NCI-H2029 (cell line): ENCODE results near the gene LOXHD1.

Experiments
- DNase-seq: peaks from one replicate; lab custom pipeline; 2025; lab: John Stamatoyannopoulos, UW

Gene LOXHD1

DNA sequence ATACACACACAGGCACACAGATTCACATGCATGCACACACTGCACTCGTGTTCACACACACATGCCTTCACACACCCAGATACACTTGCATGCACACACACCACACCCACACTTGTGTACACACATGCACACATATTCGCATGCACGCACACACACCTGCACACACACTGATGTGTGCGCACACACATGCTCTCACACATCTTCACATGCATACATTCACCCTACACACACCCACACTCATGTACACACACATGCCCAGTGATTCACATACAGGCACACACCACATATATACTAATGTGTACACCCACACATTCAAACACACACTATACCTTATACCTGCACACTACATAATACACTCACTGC lies 181.6 kb downstream of the LOXHD1 start:
- no peak for DNase-seq

DNA sequence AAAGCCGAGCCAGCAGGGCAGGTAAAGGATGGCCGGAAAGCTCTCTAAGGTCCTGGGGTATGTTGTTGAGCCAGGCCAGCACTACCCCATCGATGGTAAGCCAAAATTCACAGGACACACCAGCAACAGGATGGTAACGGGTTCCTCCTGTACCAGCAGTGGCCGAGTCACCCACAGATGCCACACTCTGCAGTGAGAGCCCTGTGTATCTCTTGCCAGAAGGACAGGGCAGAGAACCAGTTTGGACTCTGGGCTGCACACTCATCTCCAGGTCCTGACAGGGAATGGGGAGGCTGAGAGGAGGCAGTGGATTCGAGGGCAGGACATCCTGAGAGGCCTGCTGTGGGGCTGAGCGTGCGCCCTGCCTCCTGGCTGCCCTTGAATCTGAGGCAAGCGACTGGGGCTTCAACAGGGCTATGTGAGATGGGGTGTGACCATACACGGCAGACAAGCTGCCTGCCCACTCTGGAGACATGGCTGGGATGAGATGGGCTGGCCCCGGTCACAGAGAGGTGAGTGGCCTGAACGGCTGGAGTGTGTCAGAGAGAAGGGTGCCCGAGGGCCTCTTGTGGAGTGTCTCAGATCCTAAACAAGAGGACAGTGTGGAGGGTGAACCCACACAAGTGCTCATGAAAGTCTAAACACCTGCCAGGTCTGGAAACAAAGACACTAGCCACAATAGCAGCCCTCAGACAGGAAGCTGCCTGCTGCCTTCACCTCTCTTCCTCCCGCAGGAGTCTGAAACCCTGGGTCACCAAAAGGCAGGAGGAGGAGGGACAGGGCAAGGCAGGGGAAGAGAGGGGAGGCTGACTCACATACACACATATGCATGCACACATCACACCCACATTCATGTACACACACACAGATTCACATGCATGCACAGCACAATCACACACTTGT lies 182.3 kb downstream of the LOXHD1 start:
- peak; percentile 62 for DNase-seq

- DNase-seq, result no peak
Observed at GRCh38 chr18:46471809-46472498, 185.1 kb downstream of the LOXHD1 start.

DNA sequence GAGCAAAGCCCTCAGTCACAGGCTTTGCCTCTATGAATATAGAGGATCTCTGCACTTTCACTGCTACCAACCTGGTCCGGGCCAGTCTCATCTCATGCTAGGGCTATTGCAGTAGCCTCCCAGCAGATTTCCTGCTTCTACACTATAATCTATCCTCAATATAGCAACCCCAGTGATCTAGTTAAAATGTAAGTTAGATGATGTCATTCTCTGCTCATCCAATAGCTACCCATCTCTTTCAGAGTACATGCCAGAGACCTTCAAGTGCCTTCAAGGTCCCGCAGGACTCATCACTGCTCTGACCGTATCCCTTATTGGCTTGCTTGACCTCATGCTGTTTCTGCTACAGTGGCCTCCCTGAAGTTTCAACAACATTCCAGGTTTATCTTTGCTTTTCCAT lies 186.3 kb downstream of the LOXHD1 start:
- DNase-seq, result no peak

DNA sequence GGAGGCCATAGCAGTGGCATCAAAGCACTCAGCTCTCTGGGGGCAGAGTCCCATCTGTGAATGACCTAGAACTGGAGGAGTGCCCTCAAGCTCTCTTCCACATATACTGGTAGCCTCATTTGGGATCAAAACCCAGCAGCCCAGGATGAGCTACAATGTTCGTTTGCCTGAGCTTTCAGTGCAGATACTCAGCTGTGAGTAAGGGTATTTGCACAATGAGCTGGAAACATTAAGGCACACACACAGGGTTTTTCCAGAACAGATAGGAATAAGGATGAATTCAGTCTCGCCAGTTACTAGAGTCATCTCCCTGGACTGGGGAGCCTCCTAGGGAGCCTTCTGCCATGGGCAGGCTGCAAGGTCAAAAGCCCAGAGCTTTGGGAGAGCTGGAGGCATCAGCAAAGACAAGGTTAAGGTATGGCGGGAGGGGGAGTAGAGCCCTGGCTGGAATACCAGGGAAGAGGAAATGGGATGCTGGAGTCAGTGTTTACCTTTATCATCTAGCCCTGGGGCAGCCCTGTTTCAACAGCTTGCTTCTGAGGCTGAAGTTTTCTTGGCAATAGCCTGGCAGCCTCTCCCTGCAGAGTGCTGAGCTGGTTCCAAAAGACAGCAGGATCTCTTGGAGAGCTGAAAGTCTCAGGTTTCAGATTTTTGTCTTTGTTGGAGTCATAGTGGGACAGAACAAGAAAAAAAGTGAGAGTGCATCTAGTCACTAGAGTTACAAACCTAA lies 187.7 kb downstream of the LOXHD1 start:
- DNase-seq, result peak; percentile 19

DNA sequence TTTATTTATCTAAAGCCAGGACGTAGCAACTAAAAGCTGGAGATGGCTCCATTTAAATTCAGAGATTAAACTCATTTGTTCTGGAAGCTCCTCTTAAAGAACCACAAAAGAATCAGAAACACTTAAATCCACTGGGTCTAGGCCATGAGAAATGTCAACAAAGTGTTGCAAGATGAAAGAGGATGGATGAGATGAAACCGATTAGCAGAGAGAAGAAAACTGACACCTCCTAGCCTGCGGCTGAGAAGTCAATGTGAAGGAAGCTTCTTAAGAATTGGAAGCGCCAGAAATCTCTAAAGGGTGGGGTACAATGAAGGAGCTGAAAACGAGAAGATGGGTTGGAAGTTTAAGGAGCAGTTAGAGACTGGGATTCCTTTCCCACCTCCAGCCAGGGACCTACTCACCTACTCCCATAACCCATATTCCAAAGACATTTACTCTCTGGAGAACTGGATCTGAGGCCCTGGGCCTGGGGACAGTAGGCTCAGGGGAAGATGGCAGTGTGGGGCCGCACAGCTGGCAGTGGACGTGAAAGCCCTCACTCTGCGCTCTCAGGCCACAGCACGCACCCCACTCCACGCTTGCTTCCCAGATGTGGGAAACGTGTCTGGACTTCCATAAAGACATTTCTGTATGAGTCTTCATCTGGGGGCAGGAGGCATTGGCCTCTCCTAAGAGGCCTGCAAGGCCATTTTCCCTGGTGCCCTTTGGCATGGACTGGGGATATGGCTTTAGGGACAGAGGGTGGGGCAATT lies 188.4 kb downstream of the LOXHD1 start:
- no peak for DNase-seq

DNA sequence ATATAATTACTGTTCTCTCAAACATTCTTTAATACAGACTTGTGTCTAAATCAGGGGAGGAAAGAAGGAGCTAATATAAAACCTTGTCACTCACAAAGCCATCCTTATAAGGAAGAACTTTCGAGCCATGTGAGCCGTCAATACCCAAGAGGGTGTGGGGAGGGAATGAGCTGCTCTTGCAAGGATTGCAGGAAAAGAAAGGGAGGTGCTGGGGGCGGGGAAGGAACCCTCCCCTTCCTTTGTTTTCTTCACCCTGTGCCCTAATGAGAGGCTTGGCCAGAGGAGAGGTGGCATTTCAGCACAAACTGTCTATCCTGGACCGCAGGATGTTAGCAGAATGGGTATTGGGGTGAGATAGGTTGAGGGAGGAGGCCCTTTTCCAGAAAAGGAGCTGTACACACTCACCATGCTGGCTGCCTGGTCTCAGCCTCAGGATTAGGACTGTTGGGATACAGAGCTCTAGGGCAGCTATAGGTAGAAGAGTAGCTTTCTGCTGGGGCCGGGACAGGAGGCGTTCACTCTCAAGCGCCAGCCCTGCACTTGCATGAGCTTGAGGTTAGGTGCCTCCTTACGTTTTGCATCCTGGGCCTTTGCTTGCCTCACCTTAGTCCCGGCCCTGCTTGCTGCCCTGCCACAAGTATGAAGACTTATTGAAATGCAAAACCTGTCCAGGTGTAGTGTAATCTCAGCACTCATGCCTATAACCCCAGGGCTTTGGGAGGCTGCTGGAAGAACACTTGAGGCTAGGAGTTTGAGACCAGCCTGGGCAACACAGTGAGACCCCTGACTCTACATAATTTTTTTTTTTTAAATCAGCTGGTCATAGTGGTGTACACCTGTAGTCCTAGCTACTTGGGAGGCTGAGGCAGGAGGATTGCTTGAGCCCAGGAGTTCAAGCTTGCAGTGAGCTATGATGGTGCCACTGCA lies 190.5 kb downstream of the LOXHD1 start:
- DNase-seq, result no peak

GRCh38 chr18:46464926-46465655 lies 191.9 kb downstream of the LOXHD1 start:
- no peak for DNase-seq

- DNase-seq, result no peak
Observed at GRCh38 chr18:46462523-46462922, 194.5 kb downstream of the LOXHD1 start.

- DNase-seq, result no peak
Observed at GRCh38 chr18:46461993-46462392, 195.0 kb downstream of the LOXHD1 start.

GRCh38 chr18:46460754-46461153 lies 196.3 kb downstream of the LOXHD1 start:
- DNase-seq, result no peak

DNA sequence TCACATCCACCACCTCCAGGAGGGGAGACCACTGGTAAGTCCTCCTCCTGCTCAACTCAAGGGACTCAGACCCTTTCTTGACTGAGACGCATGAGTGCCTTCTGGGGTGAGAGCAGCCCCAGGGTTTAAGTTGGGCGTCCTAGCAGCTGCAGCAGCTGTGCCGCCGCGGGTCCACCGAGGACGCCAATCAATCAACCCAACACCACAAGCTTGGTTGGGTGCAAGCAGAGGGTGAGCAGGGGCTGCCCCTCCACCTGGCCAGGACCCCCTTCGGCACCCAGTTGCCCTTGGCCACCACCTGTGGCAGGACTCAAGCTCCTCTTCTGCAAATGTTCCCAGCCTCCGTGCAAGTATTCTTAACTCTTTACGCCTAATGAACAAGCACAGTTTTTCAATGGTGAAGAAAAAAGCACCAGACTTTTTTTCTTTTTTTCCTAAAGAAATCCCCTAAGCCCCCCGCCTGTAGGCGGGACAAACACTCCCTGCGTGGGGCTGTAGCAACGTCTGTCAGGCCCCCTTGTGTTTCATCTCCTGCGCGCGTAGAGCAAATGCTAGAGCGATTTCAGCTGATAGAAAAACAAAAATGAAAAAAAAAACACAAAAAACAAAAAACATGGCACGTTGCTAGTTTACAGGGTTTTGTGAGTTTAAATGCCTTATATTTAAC lies 197.1 kb downstream of the LOXHD1 start:
- DNase-seq, result no peak

- no peak for DNase-seq
Observed at GRCh38 chr18:46458472-46458871, 198.5 kb downstream of the LOXHD1 start.

- no peak for DNase-seq
Observed at GRCh38 chr18:46456691-46457090, 200.3 kb downstream of the LOXHD1 start.

GRCh38 chr18:46452820-46453219 lies 204.2 kb downstream of the LOXHD1 start:
- DNase-seq, result peak; percentile 17

DNA sequence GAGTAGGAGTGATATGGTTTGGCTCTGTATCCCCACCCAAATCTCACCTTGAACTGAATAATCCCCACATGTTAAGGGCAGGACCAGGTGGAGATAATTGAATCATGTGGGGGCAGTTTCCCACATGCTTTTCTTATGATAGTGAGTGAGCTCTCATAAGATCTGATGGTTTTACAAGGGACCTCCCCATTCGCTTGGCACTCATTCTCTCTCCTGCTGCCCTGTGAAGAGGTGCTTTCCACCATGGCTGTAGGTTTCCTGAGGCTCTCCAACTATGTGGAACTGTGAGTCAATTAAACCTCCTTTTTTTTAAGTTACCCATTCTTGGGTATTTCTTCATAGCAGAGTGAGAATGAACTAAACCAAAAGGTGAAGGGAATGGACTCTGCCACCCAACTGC lies 207.5 kb downstream of the LOXHD1 start:
- DNase-seq, result no peak

DNA sequence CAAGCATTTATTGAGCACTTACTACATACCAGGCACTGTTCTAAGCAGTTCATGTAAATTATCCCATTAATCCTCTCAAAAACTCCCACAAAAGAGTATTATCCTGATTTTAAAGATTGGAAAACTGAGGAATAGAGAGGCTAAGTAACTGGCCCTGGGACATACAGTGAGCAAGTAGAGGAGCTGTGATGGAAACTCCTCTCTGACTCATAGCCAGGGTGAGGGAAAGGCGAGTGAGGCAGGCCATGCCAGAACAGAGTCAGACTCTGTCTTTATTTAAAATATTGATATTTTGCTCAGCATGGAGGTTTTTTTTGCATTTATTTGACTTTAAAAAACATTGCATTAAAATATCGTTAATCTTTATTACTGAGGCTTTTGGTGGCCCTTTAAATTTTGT lies 208.0 kb downstream of the LOXHD1 start:
- no peak for DNase-seq

DNA sequence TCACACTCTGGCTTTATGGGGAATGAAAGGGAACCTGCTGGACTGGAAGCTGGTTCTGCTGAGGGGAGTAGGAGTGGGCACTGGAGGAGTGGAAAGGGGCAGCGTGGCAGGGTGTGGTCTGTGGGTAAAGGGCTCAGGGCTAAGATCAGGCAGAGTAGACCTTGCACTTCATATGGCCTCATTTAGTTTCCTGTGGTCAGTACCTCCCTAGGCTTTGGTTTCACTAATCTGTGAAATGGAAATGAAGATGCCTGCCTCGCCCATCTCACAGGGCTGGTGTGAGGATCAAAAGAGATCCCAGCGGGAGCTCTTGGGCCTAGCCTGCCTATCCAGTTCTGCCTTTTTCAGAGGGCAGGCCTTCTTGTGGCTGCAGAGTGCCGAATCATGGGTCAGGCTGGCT lies 208.7 kb downstream of the LOXHD1 start:
- no peak for DNase-seq

DNA sequence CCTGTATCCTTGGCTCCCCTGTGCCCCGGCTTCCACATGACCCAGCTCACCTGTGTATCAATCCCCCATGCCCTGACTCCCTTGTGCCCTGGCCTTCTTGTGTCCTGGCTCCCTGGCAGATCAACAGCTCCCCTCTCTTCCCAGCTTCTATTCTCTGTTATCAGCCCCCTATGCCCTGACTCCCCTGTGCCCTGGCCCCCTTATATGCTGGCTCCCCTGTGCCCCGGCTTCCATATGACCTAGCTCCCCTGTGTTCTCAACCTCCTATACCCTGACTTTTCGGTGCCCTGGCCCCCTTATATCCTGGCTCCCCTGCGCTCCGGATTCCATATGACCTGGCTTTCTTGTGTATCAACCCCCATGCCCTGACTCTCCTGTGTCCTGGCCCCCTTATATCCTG lies 209.2 kb downstream of the LOXHD1 start:
- no peak for DNase-seq

DNA sequence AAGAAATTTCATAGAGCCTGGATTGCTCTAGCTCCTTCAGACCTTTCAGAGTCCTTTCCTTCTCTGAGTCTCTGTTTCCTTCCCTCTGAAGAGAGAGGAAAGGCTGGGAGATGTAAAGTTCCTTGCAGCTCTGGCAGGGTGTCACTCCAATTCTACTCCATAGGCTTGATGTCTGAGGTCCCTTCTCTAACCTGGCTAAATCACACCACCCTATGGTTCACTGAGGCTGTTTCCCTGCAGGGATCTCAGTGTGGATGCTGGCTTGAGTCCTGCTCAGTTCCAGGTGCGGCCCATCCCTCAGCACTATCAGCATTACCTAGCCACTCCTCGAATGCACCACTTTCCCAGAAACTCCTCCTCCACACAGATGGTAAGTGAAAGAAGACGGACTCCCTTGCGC lies 209.7 kb downstream of the LOXHD1 start:
- no peak for DNase-seq
